Body of pancreas (tissue), 4 donors: ENCODE measurements around the gene AFDN.

Experiments used
- CTCF ChIP-seq, 7 experiments: fragments of 450-650 bp in 4 of 7; fragments of 200-600 bp in 3 of 7; sonication (generic) in 3 of 7; IDR thresholded peaks; one replicate each; pipeline ENCODE4 v1.5.1; 2016 to 2019; ENCODE audit warnings: antibody characterized with exemption in 7 of 7
- POLR2A ChIP-seq, 3 donors: fragments of 450-650 bp; IDR thresholded peaks; one replicate each; pipeline ENCODE4 v1.6.1; 2016; ENCODE audit warnings: antibody characterized with exemption in 3 of 3, mild to moderate bottlenecking in 2 of 3

GRCh38 chr6:167987396-167988153 lies 160.9 kb downstream of the AFDN start:
- TF ChIP-seq POLR2A (IDR thresholded peaks at IDR 0.05) (no peak), CTCF (IDR thresholded peaks at IDR 0.05) (no peak)
